Measurements from ENCODE around the gene EPHA3.

The EPHA3 gene

DNA sequence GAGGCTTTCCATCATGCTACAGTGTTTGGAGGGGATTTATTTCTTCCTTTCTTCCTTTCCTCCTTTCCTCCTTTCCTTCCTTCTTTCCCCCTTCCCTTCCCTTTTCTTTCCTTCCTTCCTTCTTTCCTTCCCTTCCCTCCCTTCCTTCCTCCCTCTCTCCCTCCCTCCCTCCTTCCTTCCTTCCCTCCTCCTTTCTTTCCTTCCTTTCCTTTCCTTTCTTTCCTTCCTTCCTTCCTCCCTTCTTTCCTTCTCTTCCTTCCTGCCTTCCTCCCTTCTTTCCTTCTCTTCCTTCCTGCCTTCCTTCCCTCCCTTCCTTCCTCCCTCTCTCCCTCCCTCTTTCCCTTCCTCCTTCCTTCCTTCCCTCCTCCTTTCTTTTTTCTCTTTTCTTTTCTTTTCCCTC is 127.2 kb downstream of the EPHA3 start:
- DNase-seq = no peak

DNA sequence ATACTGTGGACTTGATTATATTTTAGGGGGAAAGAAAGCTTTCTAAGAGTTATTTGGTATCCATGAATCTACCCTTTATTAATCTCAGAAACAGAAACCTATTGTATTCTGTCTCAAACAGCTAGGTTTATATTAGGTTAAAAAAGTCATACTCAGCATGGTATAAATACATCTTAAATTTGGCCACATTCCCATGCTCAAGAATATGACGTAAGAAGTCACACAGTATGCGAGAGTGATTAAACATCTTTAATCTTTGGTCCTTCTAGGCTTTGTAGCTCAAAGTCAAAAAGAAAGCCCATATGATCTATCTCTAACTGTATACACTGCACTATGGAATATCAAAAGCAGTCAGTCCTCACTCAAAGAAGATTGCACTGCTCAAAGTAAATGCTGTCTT is 131.4 kb downstream of the EPHA3 start:
- no peak for DNase-seq

DNA sequence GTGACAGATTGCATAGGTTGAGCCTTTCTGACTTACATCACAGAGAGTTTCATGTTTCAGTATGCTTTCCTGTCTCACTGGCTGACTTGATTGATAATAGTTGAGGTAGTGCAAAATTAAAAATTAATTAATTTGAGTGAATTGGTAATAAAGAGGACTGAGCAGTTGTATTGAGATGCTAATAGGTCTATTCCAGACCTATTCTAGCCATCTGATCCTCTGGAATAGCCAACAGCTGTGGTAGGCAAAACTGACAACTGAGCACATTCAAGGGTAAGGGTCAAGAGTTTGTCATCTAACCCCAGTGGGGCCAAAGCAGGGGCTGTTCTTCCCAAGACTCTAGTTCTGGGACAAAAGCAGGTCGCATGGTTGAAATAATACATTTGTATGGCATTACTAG is 132.4 kb downstream of the EPHA3 start:
- DNase-seq = no peak

DNA sequence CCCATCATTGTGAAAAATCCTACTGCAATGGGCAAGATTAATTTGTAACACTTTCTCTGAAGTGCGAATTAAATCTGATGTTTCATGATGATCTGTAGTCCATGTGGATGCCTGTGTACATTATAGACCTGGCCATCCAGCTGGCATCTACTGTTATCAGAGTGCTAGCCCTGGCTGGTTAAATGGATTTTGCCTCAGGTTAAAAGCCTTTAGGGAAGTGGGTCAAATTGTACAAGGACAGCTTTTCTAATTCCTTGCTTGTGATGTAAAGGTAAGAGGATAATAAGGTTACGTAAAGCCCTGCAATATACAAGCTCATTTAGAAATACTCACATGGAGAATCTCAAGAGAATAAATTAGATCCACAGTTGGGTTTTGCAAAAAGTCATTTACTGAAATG is 138.2 kb downstream of the EPHA3 start:
- no peak for DNase-seq

GRCh38 chr3:89246326-89246725 is 138.9 kb downstream of the EPHA3 start:
- DNase-seq = no peak

DNA sequence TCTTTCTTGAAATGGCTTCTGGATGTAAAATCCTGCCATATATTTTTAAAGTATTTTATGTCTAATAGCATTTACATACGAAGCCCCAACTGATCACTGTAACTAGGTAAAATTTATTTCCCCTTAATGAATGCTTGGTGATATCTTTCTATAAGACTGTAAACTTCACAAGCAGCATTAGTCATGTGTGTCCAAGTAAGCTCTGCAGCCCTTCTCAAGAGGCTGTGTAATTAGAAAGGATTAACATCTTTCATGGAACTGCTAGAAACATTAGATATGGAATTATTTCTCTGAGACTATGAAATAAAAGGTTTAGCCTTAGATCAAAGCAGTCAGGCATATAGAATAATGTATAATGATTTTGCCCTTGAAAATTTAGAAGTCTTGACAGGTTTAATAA is 143.3 kb downstream of the EPHA3 start:
- DNase-seq = no peak

DNA sequence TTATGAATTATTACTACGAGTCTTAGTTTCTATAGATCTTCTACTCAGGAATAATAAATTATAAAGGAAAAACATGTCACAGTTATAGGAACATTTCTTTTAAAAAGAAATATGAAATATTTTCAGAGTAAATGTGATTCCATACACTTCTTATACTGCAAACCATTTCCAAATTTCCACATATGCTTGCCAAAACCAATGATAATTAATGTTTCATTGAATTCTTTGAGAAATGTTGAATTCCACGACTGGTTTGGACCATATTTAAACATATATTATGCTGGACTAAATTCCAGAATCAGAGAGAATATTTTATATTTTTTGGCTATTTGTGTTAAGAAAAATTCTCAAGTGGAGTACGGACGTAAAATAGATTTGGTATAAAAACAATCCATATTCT is 144.6 kb downstream of the EPHA3 start:
- DNase-seq = no peak

GRCh38 chr3:89252860-89253259 is 145.4 kb downstream of the EPHA3 start:
- no peak for DNase-seq

- no peak for DNase-seq
Observed at GRCh38 chr3:89256395-89256794, 149.0 kb downstream of the EPHA3 start.

- DNase-seq = no peak
Observed at GRCh38 chr3:89256882-89257281, 149.5 kb downstream of the EPHA3 start.

- DNase-seq = no peak
Observed at GRCh38 chr3:89260721-89261120, 153.3 kb downstream of the EPHA3 start.

DNA sequence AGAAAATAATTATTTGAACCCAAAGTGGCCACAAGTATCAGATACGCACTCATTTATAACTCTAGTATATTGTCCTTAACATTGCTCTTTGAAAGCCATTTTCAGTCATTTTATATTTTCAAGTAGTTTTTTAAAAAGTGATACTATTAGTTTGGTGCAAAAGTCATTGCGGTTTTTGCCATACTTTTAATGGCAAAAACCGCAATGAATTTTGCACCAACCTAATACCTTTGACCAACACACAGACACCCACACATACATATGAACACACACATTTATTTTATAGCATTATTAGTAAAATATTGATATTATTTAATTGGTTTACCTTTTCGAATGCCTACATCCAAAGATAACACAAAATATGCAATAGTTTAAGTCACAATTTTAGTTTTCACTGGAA is 154.3 kb downstream of the EPHA3 start:
- no peak for DNase-seq

DNA sequence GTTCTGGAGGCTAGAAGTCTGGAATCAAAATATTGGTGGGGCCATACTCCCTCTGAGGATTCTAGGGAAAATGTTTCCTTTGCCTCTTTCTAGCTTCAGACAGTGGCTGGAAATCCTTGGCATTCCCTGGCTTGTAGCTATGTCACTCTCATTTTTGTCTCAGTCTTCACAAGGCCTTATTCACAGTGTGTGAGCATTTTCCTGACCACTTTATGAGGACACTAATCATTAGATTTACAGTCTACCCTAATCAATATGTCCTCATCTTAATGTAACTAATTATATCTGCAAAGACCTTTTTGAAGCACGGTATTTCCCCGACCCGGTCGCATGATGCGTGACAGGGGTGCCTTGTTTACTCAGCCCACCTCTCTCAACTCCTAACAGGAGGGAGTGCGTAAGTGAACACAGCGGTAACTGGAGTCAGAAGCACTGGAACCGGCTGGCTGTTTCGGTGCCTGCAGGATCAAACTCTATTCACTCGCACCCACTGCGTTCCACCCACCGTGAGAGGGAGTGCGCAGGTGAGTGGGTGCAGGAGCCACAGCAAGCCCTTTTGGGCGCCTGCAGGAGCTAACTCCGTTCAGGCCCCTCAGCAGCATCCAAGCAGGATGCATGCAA is 155.0 kb downstream of the EPHA3 start:
- no peak for DNase-seq

GRCh38 chr3:89264037-89264560 is 156.7 kb downstream of the EPHA3 start:
- DNase-seq = no peak

DNA sequence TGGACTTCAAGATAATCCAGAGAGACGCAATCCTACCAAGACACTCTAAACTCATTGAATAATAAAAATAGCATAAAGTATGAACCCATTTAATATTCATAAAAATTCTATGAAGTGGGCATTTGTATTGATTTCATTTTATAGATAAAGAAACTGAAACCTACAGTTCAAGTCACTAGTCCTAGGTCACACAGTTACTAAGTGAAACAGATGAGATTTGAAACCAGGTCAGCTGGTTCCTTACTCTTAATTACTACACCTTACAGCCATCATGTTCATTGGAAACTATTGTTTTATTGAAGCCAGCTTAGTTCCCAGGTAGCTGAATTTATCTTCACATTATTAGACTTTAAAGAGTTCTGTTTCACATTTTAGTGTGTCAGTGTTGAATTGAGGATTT is 158.7 kb downstream of the EPHA3 start:
- no peak for DNase-seq

- no peak for DNase-seq
Observed at GRCh38 chr3:89268059-89268458, 160.6 kb downstream of the EPHA3 start.

GRCh38 chr3:89270201-89270600 is 162.8 kb downstream of the EPHA3 start:
- DNase-seq = no peak

DNA sequence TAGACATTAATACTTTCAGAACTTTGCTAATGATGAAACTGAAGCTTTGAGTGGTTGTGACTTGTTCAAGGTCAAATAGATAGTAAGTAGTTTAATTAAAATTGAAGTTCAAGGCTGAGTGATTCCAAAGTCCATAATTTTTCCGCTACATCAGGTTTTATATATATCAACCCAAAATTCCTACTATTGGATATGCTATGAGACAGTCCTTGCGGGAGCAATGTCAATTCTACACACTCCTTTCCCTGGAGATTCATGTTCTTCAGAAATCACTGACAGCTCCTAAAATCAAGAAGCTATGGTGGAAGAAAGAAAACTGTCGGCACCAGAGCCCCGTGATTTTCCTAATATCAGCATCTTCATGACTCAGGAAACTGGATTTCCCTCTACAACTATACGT is 167.6 kb downstream of the EPHA3 start:
- no peak for DNase-seq

DNA sequence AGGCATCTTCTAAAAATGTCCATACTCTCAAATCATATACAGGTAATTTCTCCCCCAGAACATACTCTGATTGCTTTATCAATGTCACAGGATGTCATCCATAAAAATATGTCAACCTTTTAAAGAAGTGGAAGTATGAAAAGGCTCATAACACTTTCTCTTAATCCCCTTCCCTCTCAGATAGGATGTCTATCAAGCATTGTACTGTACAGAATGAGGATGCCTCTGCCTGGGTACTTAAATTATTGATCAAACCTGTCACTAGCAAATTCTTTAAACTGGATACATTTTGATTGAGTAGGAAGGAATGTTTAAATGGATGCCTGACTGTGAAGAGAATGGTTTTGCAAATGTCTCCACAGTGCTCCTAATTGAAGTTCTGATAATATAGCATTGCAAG is 168.7 kb downstream of the EPHA3 start:
- no peak for DNase-seq

GRCh38 chr3:89278302-89279025 is 171.0 kb downstream of the EPHA3 start:
- no peak for DNase-seq

DNA sequence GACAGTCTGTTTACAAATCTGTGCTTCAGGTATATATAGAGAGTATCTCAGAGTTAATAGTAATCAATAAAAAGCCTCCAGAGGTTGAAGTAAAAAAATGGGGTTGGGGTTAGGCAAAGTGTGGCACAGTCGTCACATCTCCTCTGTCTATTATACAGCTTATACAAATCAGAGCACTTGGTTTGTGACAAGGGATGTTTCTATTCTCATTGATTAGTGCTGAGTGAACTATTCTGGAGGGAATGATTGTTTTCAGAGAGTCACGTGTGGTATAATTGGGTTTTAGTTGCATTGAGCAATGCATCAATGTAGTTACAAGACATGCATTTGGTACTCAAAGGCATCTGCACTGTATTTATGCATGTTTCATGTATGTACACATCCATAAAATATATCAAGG is 172.9 kb downstream of the EPHA3 start:
- no peak for DNase-seq

GRCh38 chr3:89280822-89281365 is 173.5 kb downstream of the EPHA3 start:
- no peak for DNase-seq

DNA sequence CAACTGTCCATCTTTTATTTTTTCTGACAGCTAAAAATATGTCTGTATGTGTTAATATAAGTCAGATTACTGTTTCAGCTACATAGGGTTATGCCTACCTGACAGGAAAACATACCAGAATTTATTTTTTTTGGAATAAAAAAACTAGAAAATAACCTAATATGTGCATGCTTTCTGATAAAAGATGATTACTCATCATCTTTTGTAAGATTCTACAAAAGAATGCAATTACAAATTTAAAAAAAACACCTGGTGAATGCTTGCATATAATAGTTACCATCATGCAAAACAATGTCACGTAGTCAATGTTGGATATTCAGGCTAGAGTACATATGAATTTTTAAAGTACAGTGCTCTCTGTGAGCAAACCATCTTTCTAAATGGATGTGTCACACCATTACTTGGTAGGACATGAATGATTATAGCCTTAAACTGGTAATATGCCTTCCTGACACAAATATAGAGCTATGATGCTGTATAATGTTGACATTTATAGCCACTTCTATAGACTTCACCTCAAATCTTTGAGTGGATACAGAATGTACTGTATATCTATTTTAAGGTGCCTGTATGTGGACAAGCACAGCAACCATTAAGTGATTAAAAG is 180.6 kb downstream of the EPHA3 start:
- no peak for DNase-seq

DNA sequence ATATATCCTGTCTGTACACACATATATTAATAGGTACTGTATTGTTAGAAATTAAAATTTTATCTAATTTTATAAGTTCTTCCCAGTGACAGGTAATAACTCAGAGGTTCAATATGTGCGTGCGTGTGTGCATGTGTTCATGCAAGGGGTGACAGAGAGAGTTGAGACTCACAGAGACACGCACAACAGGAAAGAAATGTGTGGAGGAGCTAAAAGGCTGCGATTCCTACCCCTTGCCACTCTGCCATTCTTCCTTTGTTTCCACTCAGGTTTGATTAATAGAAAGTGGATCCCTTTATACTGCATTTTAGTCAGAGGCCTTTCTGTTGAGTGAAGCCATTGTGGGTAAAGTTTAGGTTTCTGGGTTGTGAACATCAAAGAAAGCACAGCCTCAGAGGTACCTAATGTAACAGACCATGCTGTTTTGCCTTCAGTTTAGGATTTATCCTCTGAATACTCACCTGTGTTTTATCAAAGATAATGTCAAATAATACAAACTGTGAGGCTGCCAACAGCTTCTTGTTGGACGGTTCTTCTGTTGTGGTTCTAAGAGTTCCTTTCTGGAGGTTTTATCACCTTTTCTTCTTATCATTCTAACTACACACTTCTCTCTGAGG is 182.3 kb downstream of the EPHA3 start:
- DNase-seq = no peak

All from stimulated activated naive CD4-positive, alpha-beta T cell treated with Interleukin-2 at 50 U/mL for 16 hours (primary cell).